HEK293 (cell line): ENCODE measurements around the gene TRAF4.
A peak's percentile ranks its signal among the peaks of the same experiment; 100 is the strongest.

ENCODE experiments used
- CTCF ChIA-PET: fragments of 350-600 bp; formaldehyde crosslinking; extraction: SDS; loops from one replicate; lab custom pipeline; 2021; ENCODE audit warnings: antibody characterized with exemption; lab: Yijun Ruan, JAX
- POLR2A ChIA-PET: fragments of 300-600 bp; formaldehyde crosslinking; extraction: SDS; loops from one replicate; lab custom pipeline; 2020; ENCODE audit warnings: antibody characterized with exemption, inconsistent platforms; lab: Yijun Ruan, JAX
- H3K27ac ChIP-seq: fragments of 200-500 bp; sonication (Bioruptor generic); 2 replicates; pipeline ENCODE4 v1.5.1; 2014; ENCODE audit warnings: low read depth, low read length, control low read depth, inconsistent platforms; ENCODE audit errors: extremely low read depth
- H3K36me3 ChIP-seq, 2 experiments: fragments of 200-500 bp in 1 of 2; sonication (Bioruptor generic) in 1 of 2; 1 replicate in 1 of 2; 2 replicates in 1 of 2; pipeline ENCODE4 v1.5.1; 2014 to 2017; ENCODE audit warnings: inconsistent platforms in 2 of 2, low read length in 2 of 2; ENCODE audit not compliant: control insufficient read depth in 2 of 2, insufficient read depth in 1 of 2
- H3K4me1 ChIP-seq: fragments of 200-500 bp; sonication (Bioruptor generic); 2 replicates; pipeline ENCODE4 v1.5.1; 2014; ENCODE audit warnings: mild to moderate bottlenecking, low read length, inconsistent platforms; ENCODE audit not compliant: control insufficient read depth, insufficient read depth
- H3K4me3 ChIP-seq: 2 replicates; pipeline ENCODE4 v1.5.1; 2011; ENCODE audit warnings: low read depth, mild to moderate bottlenecking, control low read depth, low read length, moderate library complexity
- H3K9me3 ChIP-seq: fragments of 200-500 bp; sonication (Bioruptor generic); 2 replicates; pipeline ENCODE4 v1.5.1; 2014; ENCODE audit warnings: low read depth, low read length, inconsistent platforms; ENCODE audit not compliant: control insufficient read depth, insufficient read depth
- GLI4 ChIP-seq: fragments of 450-650 bp; formaldehyde crosslinking; IDR thresholded peaks from 2 replicates; pipeline ENCODE4 v1.5.1; 2016; ENCODE audit warnings: missing biosample characterization, missing genetic modification characterization
- IKZF3 ChIP-seq: fragments of 450-650 bp; IDR thresholded peaks from 2 replicates; pipeline ENCODE4 v1.5.0; 2018; ENCODE audit warnings: missing biosample characterization, mild to moderate bottlenecking, missing genetic modification characterization, moderate library complexity
- SP7 ChIP-seq: fragments of 450-650 bp; formaldehyde crosslinking; IDR thresholded peaks from 2 replicates; pipeline ENCODE4 v1.5.1; 2016; ENCODE audit warnings: missing biosample characterization, missing genetic modification characterization
- TRIM28 ChIP-seq: IDR thresholded peaks from 2 replicates; pipeline ENCODE4 v1.6.1; 2011; ENCODE audit warnings: low read length, control low read depth, borderline replicate concordance
- ZNF132 ChIP-seq: fragments of 450-650 bp; formaldehyde crosslinking; IDR thresholded peaks from 2 replicates; pipeline ENCODE4 v1.5.1; 2017; ENCODE audit warnings: missing biosample characterization, missing genetic modification characterization, borderline replicate concordance
- ZNF146 ChIP-seq: fragments of 450-650 bp; formaldehyde crosslinking; IDR thresholded peaks from 2 replicates; pipeline ENCODE4 v1.5.1; 2016; ENCODE audit warnings: missing biosample characterization, missing genetic modification characterization
- ZNF148 ChIP-seq: fragments of 450-650 bp; formaldehyde crosslinking; IDR thresholded peaks from 2 replicates; pipeline ENCODE4 v1.5.0; 2017; ENCODE audit warnings: missing biosample characterization, missing genetic modification characterization, borderline replicate concordance
- ZNF600 ChIP-seq: fragments of 450-650 bp; formaldehyde crosslinking; IDR thresholded peaks from 2 replicates; pipeline ENCODE4 v1.5.1; 2016; ENCODE audit warnings: missing biosample characterization, missing genetic modification characterization
- ZNF830 ChIP-seq: fragments of 450-650 bp; IDR thresholded peaks from 2 replicates; pipeline ENCODE4 v1.5.0; 2018; ENCODE audit warnings: missing biosample characterization, missing genetic modification characterization, low read depth, mild to moderate bottlenecking, moderate library complexity
- TF ChIP-seq, protein P1 (sequence below): fragments of 450-650 bp; formaldehyde crosslinking; IDR thresholded peaks from 2 replicates; pipeline ENCODE4 v1.5.1; 2017; ENCODE audit warnings: missing biosample characterization, mild to moderate bottlenecking, missing genetic modification characterization, moderate library complexity
- TF ChIP-seq, protein P2 (sequence below): fragments of 450-650 bp; formaldehyde crosslinking; IDR thresholded peaks from 2 replicates; pipeline ENCODE4 v1.5.1; 2016; ENCODE audit warnings: missing biosample characterization, missing genetic modification characterization
- TF ChIP-seq, protein P3 (sequence below): fragments of 450-650 bp; formaldehyde crosslinking; IDR thresholded peaks from 2 replicates; pipeline ENCODE4 v1.5.1; 2016; ENCODE audit warnings: missing biosample characterization, missing genetic modification characterization
- TF ChIP-seq, protein P4 (sequence below): fragments of 450-650 bp; formaldehyde crosslinking; IDR thresholded peaks from 2 replicates; pipeline ENCODE4 v1.5.1; 2016; ENCODE audit warnings: missing biosample characterization, missing genetic modification characterization

TRAF4 gene

GRCh38 chr17:28748852-28749515 is 5.2 kb downstream of the TRAF4 start:
- no peaks in the 10 kb centered on the region for H3K9me3 ChIP-seq
- TF ChIP-seq, protein P1, sequence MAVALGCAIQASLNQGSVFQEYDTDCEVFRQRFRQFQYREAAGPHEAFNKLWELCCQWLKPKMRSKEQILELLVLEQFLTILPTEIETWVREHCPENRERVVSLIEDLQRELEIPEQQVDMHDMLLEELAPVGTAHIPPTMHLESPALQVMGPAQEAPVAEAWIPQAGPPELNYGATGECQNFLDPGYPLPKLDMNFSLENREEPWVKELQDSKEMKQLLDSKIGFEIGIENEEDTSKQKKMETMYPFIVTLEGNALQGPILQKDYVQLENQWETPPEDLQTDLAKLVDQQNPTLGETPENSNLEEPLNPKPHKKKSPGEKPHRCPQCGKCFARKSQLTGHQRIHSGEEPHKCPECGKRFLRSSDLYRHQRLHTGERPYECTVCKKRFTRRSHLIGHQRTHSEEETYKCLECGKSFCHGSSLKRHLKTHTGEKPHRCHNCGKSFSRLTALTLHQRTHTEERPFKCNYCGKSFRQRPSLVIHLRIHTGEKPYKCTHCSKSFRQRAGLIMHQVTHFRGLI, result peak; percentile 97
- no peak for TF ChIP-seq ZNF830
- TF ChIP-seq, protein P2, sequence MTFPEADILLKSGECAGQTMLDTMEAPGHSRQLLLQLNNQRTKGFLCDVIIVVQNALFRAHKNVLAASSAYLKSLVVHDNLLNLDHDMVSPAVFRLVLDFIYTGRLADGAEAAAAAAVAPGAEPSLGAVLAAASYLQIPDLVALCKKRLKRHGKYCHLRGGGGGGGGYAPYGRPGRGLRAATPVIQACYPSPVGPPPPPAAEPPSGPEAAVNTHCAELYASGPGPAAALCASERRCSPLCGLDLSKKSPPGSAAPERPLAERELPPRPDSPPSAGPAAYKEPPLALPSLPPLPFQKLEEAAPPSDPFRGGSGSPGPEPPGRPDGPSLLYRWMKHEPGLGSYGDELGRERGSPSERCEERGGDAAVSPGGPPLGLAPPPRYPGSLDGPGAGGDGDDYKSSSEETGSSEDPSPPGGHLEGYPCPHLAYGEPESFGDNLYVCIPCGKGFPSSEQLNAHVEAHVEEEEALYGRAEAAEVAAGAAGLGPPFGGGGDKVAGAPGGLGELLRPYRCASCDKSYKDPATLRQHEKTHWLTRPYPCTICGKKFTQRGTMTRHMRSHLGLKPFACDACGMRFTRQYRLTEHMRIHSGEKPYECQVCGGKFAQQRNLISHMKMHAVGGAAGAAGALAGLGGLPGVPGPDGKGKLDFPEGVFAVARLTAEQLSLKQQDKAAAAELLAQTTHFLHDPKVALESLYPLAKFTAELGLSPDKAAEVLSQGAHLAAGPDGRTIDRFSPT, result peak; percentile 82; the same call in 1 of the 2 replicates
- TF ChIP-seq IKZF3 (tag by site-specific recombination), result peak; percentile 12; the same call in 1 of the 2 replicates
- TF ChIP-seq, all 188 proteins: peak for 3
- H3K4me3 ChIP-seq, result no peak overlapping the region
- H3K27ac ChIP-seq, result no peak overlapping the region
- ChIA-PET POLR2A (interaction anchor here (1.1 to 14.1 kb wide), 5 partner anchors 12 to 30 kb away, joined by 3 to 448 read pairs (median 3); partner anchors contain the start of genes NEK8, RPL23A and TLCD1), CTCF (interaction anchor here (0.5 to 16.7 kb wide), 17 partner anchors 9 to 368 kb away, joined by 3 to 445 read pairs (median 4); partner anchors contain the start of genes DHRS13, NEK8, PROCA1 and RPL23A)
- peaks cover 7 to 73% of the 10 kb centered on the region in 2 experiments; a peak in 2 of 3 replicates for H3K36me3 ChIP-seq
- H3K4me1 ChIP-seq, result peaks cover 8% of the 10 kb centered on the region; the same call in 1 of the 2 replicates

DNA sequence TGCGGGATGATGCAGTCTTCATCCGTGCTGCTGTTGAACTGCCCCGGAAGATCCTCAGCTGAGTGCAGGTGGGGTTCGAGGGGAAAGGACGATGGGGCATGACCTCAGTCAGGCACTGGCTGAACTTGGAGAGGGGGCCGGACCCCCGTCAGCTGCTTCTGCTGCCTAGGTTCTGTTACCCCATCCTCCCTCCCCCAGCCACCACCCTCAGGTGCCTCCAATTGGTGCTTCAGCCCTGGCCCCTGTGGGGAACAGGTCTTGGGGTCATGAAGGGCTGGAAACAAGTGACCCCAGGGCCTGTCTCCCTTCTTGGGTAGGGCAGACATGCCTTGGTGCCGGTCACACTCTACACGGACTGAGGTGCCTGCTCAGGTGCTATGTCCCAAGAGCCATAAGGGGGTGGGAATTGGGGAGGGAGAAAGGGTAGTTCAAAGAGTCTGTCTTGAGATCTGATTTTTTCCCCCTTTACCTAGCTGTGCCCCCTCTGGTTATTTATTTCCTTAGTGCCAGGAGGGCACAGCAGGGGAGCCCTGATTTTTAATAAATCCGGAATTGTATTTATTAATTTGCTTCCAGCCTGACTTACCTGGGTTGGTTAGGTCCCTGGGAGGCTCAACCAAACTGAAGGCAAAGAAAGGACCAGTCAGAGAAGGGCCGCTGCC is 5.8 kb downstream of the TRAF4 start:
- Histone ChIP-seq H3K36me3 (peaks cover 7 to 73% of the 10 kb centered on the region in 2 experiments; a peak in 2 of 3 replicates), H3K4me1 (peaks cover 8% of the 10 kb centered on the region; the same call in 1 of the 2 replicates), H3K4me3 (no peak overlapping the region), H3K27ac (peak overlapping the region; percentile 12; the same call in 1 of the 2 replicates), H3K9me3 (no peaks in the 10 kb centered on the region)
- ChIA-PET POLR2A (interaction anchor here (1.1 to 14.1 kb wide), 5 partner anchors 11 to 39 kb away, joined by 3 to 448 read pairs (median 3); partner anchors contain the start of genes NEK8, PROCA1, RPL23A and TLCD1), CTCF (interaction anchor here (0.5 to 16.7 kb wide), 29 partner anchors 8 to 1453 kb away, joined by 3 to 445 read pairs (median 3); partner anchors contain the start of genes BLTP2, DHRS13, NEK8 and PROCA1)
- TF ChIP-seq ZNF132 (tag by site-specific recombination), result no peak
- TF ChIP-seq, protein P3, sequence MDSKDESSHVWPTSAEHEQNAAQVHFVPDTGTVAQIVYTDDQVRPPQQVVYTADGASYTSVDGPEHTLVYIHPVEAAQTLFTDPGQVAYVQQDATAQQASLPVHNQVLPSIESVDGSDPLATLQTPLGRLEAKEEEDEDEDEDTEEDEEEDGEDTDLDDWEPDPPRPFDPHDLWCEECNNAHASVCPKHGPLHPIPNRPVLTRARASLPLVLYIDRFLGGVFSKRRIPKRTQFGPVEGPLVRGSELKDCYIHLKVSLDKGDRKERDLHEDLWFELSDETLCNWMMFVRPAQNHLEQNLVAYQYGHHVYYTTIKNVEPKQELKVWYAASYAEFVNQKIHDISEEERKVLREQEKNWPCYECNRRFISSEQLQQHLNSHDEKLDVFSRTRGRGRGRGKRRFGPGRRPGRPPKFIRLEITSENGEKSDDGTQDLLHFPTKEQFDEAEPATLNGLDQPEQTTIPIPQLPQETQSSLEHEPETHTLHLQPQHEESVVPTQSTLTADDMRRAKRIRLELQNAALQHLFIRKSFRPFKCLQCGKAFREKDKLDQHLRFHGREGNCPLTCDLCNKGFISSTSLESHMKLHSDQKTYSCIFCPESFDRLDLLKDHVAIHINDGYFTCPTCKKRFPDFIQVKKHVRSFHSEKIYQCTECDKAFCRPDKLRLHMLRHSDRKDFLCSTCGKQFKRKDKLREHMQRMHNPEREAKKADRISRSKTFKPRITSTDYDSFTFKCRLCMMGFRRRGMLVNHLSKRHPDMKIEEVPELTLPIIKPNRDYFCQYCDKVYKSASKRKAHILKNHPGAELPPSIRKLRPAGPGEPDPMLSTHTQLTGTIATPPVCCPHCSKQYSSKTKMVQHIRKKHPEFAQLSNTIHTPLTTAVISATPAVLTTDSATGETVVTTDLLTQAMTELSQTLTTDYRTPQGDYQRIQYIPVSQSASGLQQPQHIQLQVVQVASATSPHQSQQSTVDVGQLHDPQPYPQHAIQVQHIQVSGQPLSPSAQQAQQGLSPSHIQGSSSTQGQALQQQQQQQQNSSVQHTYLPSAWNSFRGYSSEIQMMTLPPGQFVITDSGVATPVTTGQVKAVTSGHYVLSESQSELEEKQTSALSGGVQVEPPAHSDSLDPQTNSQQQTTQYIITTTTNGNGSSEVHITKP (tag by site-specific recombination), result peak; percentile 53; the same call in 1 of the 2 replicates

DNA sequence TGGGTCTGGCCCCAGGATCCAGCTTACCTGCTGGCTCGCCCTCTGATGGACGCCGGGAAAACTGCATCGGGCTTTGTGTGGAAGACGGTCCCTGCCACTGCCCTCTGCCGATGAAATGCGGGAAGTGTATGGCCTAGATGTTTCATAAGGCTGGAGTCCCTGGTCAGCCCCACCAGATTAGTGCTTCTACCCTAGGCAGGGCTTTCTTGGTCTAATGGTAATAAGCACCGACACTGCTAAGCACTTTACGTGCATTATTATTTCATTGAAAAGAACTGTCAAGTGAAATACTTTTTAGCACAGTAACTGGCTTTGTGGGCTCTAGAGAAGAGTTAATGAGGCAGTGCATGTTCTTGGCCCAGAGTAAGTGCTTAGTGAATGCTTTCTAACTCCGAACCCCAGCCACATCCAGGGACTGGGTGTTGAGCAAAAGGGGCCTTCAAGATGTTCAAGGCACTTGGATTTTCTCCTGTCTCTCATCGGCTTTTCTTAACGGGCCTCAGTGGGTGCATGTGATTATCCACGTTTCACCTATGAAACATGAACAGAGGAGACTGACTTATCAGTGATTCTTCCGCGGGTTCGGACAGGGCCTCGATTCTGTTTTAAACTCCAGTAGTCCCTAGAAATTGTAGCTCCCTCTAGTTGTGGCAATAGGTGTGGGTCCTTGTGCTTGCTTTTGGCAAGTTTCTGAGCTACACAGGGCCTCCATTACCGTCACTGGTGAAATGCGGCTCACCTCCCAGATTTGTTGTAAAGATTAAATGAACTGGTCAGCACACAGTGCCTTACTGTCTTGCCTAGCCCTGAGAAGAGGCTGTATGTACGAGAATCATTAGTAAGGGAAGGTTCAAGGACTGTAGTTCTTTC is 6.6 kb downstream of the TRAF4 start:
- Histone ChIP-seq H3K9me3 (no peaks in the 10 kb centered on the region), H3K27ac (0 out of 2 replicates have a peak overlapping the region, but pooled peaks have one; percentile 12), H3K36me3 (peaks cover 7 to 69% of the 10 kb centered on the region in 2 experiments; a peak in 2 of 3 replicates), H3K4me3 (no peak overlapping the region), H3K4me1 (peaks cover 8% of the 10 kb centered on the region; the same call in 1 of the 2 replicates)
- ChIA-PET POLR2A (interaction anchor here (0.7 to 14.1 kb wide), 6 partner anchors 11 to 103 kb away, joined by 3 to 448 read pairs (median 3); partner anchors contain the start of genes NEK8, PROCA1, RPL23A and TLCD1), CTCF (interaction anchor here (0.6 to 16.7 kb wide), 33 partner anchors 8 to 1452 kb away, joined by 3 to 445 read pairs (median 4); partner anchors contain the start of genes BLTP2, DHRS13, FAM222B and NEK8)
- TF ChIP-seq ZNF146 (tag by site-specific recombination) (no peak), ZNF600 (tag by site-specific recombination) (0 out of 2 replicates have a peak, but pooled peaks have one; percentile 9), SP7 (tag by site-specific recombination) (peak; percentile 29; the same call in 1 of the 2 replicates), TRIM28 (no peak; the same call in 1 of the 2 replicates), GLI4 (tag by site-specific recombination) (no peak), ZNF148 (tag by site-specific recombination) (no peak)
- TF ChIP-seq, protein P4, sequence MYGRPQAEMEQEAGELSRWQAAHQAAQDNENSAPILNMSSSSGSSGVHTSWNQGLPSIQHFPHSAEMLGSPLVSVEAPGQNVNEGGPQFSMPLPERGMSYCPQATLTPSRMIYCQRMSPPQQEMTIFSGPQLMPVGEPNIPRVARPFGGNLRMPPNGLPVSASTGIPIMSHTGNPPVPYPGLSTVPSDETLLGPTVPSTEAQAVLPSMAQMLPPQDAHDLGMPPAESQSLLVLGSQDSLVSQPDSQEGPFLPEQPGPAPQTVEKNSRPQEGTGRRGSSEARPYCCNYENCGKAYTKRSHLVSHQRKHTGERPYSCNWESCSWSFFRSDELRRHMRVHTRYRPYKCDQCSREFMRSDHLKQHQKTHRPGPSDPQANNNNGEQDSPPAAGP (tag by site-specific recombination), result peak; percentile 44; the same call in 1 of the 2 replicates
